GM21367 (cell line): ENCODE results near the gene B4GALNT4.
"Not testable (repeated sequence)": the region's sequence is repeated elsewhere in the genome, so short reads cannot be mapped to it uniquely, and the experiment has no call there.

ENCODE experiments used
- ATAC-seq: cut with Tn5 transposase; IDR thresholded peaks from one replicate; pipeline ENCODE4 v1.9.1; 2021; ENCODE audit not compliant: unreplicated experiment

The B4GALNT4 gene

DNA sequence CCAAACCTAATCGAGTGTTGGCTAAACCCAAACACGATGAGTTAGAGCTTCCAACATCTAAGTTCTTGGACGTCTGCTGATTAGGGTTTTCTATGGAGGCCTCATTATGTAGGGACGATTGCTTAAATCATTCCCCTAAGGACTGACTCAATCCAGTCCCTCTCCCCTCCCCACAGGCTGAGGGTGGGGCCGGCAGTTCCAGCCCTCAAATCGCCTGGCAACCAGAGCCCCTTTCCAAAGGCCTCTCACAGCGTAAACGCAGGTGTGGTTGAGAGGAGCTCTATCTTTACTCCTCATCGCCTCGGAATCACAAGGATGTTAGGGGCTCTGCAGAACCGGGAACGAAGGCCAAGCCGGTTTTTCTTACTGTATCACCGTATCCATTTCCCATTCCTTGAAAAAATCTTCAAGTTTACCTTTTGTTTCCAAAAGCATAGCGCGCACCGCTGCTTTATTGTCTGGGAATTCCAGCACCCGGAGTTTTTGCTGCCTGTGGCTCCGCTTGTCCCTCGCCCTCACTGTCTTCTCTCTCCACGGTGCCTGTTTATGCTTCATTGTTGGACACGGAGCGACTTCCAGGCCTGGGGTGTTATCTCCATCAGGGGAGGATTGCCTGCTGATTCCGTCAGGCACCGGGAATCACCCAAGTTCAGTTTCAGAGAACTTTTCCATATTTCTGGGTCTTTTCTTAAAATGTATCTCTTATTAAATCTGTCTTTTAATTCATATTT, 34.9 kb upstream of the B4GALNT4 start:
- ATAC-seq: no peak

DNA sequence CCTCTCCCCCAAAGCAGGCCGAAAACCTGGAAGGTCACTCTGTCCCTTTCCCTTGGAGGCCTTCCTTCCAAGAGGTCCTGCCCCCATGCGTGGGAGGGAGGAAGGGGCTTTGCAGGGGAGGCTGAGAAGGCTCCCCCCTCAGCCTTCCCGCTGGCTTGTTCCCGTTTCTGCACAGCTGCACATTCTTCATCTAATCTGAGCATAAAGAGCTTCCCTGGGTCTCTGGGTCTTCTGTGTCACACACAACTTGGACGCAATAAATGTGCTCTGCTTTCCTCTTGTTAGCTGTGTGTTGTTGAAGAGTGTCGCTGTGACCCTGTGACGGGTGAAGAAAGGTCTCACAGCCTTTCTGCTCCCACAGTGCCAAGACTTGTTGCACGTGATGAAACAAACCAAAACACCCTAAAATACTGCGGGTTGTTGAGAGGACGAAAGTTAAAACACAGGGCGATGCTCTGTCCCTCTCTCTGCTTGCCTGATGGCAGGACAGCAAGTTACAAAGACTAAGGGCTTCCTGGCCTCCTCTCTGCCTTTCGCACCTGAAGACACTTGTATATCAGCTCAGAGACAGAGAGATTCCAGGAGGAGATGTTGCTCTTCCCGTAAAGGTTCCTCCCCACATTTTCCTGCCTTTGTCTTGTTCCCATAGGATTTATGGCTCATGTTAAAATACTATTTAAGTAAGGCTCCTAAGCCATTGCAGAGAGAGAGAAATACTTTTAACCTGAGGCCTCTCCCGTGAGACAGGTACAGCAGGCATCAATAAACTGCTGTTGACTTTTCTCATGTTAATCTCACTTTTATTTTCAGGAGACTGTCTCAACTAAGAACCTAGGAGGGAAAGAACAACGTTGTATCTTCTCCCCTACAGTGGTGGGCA, 33.3 kb upstream of the B4GALNT4 start:
- no peak for ATAC-seq

DNA sequence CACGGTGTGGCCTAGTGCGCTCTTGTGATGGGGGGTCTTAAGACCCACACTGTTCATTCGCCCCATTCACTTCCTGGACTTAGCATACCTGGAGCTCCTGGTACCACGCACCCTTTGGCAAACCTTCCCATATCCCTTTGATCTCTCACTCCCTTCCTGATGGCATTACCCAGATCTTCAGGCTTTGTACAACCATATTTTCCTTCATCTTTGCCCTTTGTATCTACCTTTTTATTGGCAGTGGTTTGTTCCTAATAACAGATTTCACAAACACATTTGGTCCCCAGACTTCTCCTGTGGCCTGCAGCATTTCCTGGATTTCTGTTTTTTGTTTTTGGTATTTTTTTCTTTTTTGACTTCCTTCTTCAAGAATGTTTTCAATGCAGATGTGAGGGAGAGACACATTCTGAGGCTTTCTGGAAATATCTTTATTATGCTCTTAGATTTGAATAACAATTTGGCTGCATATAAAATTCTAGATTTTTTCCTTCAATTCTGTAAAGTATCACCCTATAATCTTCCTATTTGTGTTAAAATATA, 32.6 kb upstream of the B4GALNT4 start:
- no peak for ATAC-seq

DNA sequence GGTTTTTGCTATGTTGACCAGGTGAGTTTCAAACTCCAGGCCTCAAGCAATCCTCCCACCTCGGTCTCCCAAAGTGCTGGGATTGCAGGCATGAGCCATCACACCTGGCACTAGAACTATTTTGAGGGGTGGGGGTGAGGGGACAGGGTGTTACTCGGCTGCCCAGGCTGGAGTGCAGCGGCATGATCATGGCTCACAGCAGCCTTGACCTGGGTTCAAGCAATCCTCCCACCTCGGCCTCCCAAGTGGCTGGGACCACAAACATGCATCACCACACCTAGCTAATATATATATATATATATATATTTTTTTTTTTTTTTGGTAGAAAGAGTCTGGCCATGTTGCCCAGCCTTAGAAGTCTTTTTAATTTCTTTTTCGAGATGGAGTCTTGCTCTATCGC, 31.6 kb upstream of the B4GALNT4 start:
- no peak for ATAC-seq

DNA sequence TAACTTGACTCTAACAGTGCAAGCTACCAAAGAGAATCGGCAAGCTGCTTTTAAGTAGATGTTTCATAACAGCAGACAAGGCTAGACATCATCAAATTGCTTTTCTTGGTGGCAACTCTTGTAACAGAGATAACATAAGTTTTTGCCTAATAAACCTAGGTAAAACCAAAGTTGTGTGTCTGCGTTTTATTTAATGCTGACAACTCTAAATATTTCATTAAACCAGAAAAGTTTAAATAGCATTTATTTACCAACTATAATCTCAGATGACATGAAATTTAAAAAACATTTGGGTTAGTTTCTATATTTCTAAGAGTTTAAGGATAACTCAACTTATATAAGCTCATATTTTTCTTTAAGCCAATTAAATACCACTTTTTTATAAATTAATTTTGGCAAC, 29.3 kb upstream of the B4GALNT4 start:
- ATAC-seq: no peak

DNA sequence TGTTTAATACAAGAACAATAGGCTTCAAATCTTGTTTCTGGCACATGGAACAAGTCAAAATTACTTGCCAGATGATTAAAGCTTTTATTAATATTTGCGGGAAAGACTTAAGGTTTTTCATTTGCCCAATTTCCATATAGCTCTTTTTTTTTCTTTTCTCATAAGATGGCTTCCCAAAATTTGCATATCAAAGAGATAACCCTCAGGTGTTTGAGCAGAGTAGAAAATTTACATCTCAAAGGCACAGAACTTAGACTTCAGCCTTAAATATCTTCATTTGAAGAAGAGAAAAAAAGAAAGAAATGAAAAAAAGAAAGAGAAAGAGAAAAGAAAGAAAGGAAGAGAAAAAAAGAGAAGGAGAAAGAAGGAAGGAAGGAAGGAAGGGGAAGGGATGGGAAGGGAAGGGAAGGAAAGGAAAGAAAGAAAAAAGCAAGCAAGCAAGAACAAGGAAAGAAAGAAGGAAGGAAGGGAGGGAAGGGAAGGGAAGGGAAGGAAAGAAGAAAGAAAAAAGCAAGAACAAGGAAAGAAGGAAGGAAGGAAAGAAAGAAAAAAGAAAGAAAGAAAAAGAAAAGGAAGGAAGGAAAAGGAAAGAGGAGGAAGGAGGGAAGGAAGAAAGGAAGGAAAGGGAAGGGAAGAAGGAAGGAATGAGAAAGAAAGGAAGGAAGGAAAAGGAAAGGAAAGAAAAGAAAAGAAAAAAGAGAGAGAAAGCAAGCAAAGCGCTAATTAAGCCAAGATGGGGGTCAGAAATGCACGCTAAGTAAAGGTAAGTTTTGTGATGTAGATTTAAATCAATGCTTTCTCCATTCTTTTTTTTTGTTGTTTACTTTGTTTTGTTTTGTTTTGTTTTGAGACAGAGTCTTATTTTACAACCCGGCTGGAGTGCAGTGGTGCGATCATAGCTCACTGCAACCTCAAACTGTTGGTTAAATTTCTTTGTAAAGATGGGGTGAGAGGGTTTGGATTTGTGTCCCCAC, 28.5 kb upstream of the B4GALNT4 start:
- ATAC-seq: no peak

DNA sequence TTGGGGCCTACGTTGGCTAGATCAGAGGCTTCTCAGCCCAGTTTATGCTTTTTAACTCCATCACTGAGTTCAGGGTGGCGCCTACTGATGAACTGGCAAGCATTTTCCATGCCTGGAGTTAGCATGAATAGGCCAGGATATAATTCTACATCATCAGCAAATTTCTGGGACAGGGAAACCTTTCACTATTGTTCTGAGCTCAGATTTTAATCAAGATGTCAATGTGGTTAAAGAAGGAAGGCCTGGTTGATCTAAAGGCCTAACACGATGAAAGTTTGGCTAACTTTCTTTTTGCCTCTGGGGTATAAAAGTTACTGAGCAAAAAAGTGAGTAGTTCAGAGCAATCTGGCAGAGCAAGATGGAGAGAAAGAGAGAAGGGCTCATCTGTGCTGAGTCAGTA, 27.0 kb upstream of the B4GALNT4 start:
- no peak for ATAC-seq

DNA sequence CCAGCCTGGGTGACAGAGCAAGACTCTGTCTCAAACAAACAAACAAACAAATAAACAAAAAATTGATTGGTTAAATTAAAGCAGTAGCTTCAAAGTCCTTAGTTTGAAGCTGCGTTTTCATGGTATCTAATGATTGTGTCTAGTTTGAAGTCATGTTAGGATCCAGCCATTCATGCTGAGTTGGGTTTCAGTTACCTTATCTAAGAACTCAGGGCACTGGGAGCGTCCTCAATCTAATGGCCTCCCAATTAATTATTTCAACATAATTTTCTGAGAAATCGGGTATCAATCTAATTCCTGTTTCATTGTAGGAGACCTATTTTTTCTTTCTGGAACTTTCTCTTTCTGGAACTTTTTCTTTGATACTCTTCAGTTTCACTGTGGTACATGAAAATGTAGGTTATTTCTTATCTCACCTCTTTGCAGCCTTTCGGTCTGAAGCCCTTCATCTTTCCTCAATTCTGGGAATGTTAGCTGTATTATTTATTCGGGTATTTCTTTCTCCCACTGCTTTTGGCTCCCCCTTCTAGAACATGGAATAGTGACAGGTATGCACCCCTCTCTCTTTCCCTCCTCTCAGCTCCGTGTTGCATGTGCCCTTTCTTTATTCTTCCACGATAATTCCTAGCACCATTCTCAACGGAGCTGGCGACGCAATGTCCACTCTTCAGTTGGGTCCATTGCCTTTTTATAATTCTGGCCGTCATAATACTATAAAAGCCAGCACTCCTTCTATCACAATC, 24.3 kb upstream of the B4GALNT4 start:
- no peak for ATAC-seq

DNA sequence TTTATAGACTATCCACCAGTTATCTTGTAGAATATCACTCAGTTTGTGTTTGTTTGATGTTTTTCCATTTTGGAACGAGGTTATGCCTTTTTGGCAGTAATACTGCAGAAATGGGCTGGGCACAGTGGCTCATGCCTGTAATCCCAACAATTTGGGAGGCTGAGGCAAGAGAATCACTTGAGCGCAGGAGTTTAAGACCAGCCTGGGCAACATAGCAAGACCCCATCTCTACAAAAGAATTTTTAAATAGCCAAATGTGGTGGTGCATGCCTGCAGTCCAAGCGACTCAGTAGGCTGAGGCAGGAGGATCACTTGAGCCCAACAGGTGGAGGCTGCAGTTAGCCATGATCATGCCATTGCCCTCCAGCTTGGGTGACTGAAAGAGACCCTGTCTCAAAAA, 22.8 kb upstream of the B4GALNT4 start:
- ATAC-seq: no peak

DNA sequence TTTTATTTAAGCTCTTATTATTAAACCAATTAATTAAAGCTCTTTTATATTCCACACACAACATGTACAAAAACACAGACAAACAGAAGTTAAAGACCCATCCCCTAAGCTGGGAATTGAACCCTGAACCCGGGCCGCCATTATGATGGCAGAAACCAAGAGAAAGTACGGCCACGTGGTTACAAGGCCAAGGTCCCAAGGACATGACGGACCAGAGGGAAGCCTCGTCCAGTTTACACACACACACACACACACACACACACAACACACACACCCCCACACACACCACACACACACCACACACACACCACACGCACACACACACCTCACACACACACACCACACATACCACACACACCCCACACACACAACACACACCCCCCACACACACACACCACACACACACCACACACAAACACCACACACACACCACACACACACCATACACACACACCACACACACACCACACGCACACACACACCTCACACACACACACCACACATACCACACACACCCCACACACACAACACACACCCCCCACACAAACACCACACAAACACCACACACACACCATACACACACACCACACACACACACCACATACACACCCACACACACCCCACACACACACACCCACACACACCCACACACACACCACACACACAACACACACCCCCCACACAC, 19.9 kb upstream of the B4GALNT4 start:
- ATAC-seq: not testable (repeated sequence)

DNA sequence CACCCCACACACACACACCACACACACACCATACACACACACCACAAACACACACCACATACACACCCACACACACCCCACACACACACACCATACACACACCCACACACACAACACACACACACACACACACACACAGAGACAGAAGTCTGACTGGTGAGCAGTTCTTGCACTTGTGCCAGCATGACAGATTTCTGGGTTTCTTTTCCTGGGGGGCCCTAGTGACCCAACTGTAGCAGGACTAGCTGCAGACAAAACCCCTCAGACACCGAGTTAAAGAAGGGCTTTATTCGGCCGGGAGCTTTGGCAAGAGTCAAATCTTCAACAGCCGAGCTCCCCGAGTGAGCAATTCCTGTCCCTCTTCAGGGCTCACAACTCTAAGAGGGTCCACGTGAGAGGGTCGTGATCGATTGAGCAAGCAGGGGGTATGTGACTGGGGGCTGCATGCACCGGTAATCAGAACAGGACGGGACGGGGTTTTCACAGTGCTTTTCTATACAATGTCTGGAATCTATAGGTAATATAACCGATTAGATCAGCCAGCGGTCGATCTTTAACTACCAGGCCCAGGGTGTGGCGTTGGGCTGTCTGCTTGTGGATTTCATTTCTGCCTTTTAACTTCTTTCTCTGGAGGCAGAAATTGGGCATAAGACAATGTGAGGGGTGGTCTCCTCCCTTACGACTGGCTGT, 19.1 kb upstream of the B4GALNT4 start:
- ATAC-seq: not testable (repeated sequence)

DNA sequence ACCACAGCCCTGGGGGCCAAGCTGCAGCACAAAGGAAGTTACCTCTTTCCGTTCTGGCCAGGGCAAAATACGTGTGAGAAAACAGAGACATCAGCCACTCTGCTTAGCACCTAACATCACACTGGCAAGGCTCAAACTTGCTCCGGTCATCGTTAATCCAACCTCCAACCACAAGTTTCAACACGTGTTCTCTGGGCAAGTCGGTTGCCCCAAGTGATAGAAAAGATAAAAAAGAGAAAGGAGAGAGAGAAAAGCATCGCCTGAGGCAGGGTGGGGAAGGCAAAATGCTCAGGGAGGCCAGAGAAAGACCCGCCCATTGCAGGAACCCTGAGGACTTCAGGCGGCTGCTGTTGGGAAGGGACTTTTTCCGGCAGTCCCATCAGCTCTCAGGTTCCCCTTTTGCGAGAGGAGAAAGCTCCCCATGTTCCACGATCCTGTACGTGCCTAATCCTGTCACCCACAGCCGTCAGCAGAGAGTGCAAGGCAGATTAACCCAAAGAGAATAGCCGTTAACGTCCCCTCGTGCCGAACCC, 18.5 kb upstream of the B4GALNT4 start:
- no peak for ATAC-seq

DNA sequence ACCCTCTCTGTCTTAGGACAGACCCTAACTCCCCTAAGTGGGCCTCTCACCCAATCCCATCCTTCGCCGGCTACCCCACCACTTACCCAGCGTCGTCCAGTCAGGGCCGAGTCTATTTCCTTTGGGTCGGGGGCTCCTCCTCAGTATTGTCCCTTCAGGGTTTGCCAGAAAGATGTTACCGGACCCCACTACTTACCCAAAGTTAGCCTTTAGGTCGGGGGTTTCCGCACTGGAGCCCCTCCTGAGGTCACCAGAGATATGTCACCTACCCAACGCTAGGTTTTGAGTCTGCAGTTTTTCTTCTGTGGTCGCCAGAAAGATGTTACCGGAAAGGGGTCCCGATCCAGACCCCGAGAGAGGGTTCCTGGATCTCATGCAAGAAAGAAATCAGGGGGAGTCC, 17.9 kb upstream of the B4GALNT4 start:
- ATAC-seq: no peak

DNA sequence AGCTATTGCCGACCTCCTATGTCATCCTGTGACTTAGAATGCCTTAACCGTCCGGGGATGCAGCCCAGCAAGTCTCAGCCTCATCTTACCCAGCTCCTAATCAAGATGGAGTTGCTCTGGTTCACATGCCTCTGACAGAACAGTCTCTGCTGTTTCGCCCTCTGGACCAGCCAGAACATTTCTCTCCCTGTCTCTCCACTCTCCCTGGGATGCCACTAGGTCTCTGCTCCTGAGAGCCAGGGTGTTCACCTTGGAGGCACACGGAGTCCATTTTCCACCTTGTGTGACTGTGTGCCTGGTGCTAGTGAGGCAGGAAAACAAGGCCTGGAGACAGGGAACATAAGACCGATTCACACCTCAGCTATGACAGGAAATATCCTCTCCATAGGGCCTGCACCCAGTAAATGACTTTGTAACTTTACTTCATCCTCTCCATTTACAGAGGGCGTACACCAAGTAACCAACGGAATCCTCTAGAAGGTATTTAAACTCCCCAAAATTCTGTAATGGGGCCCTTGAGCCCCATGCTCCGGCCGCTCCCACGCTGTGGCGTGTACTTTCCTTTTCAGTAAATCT, 16.8 kb upstream of the B4GALNT4 start:
- ATAC-seq: no peak

DNA sequence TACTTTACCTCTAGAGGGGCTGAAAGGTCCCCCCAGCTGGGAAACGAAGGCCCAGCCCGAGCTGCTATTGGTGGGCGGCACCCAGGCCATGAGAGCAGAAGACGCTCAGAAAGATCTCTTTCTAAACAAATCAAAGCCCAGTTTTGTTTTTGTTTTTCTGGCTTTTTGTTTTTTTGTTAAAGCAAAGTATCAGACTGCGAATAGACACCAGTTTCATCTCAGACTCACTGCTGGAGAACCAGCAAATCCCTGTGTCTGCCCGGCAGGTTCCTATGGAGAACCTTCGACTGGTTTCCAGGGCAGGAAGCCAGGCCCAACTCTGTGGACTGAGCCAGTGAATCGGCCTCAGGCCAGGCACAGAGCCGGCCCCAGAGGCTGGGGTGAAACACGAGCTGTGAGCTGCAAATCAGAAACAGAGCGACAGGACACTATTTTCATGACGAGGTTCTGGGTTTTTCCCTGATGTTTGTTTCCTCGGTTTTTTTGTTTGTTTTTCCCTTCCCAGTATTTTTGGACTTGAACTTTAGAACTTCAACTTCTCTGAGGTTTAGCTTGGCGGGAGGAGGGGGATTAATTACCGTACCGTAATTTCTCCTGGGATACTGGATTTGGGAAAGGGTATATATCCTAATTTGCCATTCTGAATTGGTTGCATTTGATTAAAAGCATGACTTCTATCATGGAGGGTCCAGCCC, 16.0 kb upstream of the B4GALNT4 start:
- ATAC-seq: no peak

DNA sequence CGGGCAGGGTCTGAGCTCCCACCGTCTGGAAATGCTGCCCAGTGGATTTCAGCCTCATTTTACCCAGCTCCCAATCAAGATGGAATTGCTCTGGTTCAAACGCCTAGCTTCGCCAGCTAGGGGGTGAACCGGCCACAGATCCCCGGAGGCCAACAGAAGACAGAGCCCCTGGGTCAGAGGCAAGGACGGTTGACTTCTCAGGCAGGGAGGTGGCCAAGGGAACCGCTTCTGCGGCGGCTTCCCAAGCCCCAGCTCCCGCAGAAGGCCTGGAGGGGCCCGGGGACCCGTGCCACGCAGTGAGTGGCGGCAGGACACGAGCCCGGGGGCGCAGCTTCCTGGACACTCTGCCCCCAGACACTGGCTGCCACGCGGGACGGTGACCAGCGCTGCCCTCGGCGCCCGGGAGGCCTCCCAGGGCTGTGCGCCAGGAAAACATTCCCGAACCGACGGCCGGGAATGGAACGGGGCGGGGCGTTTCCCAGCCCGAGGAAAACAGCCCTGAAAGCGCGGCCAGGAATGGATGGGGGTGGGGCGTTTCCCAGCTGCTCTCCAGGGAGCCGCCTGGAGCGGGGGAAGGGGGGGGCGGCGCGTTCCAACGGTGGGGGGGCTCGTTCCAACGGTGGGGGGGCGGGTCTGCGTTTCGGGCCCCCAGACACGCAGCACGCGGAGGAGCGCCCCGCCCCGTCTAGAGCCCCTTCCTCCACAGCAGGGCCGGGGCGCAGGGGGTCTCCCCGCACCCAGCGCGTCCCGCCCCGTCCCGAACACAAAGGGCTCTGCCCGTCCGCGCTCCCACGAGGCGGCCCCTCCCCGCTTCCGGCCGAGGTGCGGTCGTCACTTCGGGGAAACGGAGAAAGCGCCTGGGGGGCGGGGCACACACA, 13.5 kb upstream of the B4GALNT4 start:
- no peak for ATAC-seq

DNA sequence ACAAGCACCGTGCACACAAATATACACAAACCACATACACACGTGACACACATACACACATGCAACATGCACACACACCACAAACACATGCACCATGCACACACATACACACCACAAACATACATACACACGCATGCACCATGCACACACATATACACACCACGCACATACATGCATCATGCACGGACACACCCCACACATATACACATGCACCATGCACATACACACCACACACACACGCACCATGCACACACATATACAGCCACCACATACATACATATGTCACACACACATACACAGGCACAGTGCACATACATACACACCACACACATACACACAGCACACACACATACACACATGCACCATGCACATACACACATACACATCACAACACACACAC, 12.7 kb upstream of the B4GALNT4 start:
- no peak for ATAC-seq
